ENCODE measurements around the gene AGBL3.

DNA sequence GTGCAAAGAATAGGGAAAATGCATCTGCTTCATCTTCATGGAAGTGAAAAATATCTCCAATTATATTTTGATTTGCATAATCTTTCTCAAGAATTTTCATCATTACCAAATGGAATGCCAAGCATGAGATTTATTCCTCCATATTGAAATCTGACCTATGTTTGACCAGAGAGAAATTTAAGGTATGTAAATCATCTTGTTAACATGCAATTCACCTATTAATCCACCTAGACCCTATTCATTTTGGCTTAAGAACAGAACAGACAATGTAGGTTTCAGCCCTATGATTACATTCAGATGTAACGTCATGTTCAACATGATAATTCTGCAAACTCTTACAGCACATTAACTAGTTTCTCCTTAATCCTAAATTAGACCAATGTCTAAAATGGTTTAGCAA lies 130.8 kb downstream of the AGBL3 start:
- TF ChIP-seq TAF1 (IDR thresholded peaks at IDR 0.05; ENCODE audit: control insufficient read depth, extremely low read depth, insufficient read depth, low read length, severe bottlenecking), result no peak
- TF ChIP-seq POLR2AphosphoS5 (IDR thresholded peaks at IDR 0.05; ENCODE audit: control insufficient read depth, insufficient read depth, low read depth, low read length), result no peak
- TF ChIP-seq, protein P1, sequence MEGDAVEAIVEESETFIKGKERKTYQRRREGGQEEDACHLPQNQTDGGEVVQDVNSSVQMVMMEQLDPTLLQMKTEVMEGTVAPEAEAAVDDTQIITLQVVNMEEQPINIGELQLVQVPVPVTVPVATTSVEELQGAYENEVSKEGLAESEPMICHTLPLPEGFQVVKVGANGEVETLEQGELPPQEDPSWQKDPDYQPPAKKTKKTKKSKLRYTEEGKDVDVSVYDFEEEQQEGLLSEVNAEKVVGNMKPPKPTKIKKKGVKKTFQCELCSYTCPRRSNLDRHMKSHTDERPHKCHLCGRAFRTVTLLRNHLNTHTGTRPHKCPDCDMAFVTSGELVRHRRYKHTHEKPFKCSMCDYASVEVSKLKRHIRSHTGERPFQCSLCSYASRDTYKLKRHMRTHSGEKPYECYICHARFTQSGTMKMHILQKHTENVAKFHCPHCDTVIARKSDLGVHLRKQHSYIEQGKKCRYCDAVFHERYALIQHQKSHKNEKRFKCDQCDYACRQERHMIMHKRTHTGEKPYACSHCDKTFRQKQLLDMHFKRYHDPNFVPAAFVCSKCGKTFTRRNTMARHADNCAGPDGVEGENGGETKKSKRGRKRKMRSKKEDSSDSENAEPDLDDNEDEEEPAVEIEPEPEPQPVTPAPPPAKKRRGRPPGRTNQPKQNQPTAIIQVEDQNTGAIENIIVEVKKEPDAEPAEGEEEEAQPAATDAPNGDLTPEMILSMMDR (IDR thresholded peaks at IDR 0.05 in 2 of 3, conservative IDR thresholded peaks at IDR 0.05 in 1 of 3; ENCODE audit: insufficient read depth in 2 of 3, low read depth in 1 of 3, low read length in 3 of 3), result no peak
- no peak for TF ChIP-seq EZH2 (IDR thresholded peaks at IDR 0.05; ENCODE audit: borderline replicate concordance, low read depth, low read length)
- TF ChIP-seq, protein P2, sequence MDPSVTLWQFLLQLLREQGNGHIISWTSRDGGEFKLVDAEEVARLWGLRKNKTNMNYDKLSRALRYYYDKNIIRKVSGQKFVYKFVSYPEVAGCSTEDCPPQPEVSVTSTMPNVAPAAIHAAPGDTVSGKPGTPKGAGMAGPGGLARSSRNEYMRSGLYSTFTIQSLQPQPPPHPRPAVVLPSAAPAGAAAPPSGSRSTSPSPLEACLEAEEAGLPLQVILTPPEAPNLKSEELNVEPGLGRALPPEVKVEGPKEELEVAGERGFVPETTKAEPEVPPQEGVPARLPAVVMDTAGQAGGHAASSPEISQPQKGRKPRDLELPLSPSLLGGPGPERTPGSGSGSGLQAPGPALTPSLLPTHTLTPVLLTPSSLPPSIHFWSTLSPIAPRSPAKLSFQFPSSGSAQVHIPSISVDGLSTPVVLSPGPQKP (CRISPR knock-in tag; IDR thresholded peaks at IDR 0.05), result no peak
- TF ChIP-seq, protein P3, sequence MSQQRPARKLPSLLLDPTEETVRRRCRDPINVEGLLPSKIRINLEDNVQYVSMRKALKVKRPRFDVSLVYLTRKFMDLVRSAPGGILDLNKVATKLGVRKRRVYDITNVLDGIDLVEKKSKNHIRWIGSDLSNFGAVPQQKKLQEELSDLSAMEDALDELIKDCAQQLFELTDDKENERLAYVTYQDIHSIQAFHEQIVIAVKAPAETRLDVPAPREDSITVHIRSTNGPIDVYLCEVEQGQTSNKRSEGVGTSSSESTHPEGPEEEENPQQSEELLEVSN (IDR thresholded peaks at IDR 0.05; ENCODE audit: borderline replicate concordance in 1 of 2, extremely low read depth in 1 of 2, insufficient read depth in 1 of 2, insufficient read length in 1 of 2, low read depth in 1 of 2, low read length in 1 of 2, poor library complexity in 1 of 2, severe bottlenecking in 1 of 2), result no peak
- TF ChIP-seq ZNF274 (IDR thresholded peaks at IDR 0.05; ENCODE audit: borderline replicate concordance, low read depth, low read length), result no peak
- TF ChIP-seq NR4A1 (CRISPR knock-in tag; IDR thresholded peaks at IDR 0.05), result no peak
- no peak for TF ChIP-seq NR4A1 (tag; IDR thresholded peaks at IDR 0.05)
- TF ChIP-seq ZBTB7A (IDR thresholded peaks at IDR 0.05; ENCODE audit: borderline replicate concordance, control insufficient read depth, low read depth, low read length), result no peak
- no peak for TF ChIP-seq FOXJ3 (CRISPR knock-in tag; IDR thresholded peaks at IDR 0.05)
- TF ChIP-seq, protein P4, sequence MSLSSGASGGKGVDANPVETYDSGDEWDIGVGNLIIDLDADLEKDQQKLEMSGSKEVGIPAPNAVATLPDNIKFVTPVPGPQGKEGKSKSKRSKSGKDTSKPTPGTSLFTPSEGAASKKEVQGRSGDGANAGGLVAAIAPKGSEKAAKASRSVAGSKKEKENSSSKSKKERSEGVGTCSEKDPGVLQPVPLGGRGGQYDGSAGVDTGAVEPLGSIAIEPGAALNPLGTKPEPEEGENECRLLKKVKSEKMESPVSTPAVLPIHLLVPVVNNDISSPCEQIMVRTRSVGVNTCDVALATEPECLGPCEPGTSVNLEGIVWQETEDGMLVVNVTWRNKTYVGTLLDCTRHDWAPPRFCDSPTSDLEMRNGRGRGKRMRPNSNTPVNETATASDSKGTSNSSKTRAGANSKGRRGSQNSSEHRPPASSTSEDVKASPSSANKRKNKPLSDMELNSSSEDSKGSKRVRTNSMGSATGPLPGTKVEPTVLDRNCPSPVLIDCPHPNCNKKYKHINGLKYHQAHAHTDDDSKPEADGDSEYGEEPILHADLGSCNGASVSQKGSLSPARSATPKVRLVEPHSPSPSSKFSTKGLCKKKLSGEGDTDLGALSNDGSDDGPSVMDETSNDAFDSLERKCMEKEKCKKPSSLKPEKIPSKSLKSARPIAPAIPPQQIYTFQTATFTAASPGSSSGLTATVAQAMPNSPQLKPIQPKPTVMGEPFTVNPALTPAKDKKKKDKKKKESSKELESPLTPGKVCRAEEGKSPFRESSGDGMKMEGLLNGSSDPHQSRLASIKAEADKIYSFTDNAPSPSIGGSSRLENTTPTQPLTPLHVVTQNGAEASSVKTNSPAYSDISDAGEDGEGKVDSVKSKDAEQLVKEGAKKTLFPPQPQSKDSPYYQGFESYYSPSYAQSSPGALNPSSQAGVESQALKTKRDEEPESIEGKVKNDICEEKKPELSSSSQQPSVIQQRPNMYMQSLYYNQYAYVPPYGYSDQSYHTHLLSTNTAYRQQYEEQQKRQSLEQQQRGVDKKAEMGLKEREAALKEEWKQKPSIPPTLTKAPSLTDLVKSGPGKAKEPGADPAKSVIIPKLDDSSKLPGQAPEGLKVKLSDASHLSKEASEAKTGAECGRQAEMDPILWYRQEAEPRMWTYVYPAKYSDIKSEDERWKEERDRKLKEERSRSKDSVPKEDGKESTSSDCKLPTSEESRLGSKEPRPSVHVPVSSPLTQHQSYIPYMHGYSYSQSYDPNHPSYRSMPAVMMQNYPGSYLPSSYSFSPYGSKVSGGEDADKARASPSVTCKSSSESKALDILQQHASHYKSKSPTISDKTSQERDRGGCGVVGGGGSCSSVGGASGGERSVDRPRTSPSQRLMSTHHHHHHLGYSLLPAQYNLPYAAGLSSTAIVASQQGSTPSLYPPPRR (CRISPR knock-in tag; IDR thresholded peaks at IDR 0.05; ENCODE audit: borderline replicate concordance), result no peak
- TF ChIP-seq MAZ (CRISPR knock-in tag; conservative IDR thresholded peaks at IDR 0.05 in 1 of 2, IDR thresholded peaks at IDR 0.05 in 1 of 2), result no peak
